HG03575 (cell line): ENCODE data around the gene CWC25.

Experiments used
- ATAC-seq: cut with Tn5 transposase; IDR thresholded peaks from one replicate; pipeline ENCODE4 v1.9.1; 2021; ENCODE audit not compliant: unreplicated experiment, insufficient number of reproducible peaks, low FRiP score; ENCODE audit errors: extremely low read depth

The CWC25 gene

GRCh38 chr17:38853292-38854219, 28.4 kb upstream of the CWC25 start, which contains the start of gene RPL23:
Gene RPL23 (minus strand): TSS chr17:38853721. CDS start chr17:38853710, 11 bp downstream.
- peak; percentile 75 for ATAC-seq

- no peak for ATAC-seq
These were observed 27.7 kb upstream of the CWC25 start for GRCh38 chr17:38852771-38853291.

GRCh38 chr17:38851434-38851833, 26.3 kb upstream of the CWC25 start:
- ATAC-seq: no peak

GRCh38 chr17:38850374-38850773, 25.3 kb upstream of the CWC25 start:
- no peak for ATAC-seq

GRCh38 chr17:38848939-38849605, 24.0 kb upstream of the CWC25 start:
- no peak for ATAC-seq

- ATAC-seq: no peak
These were observed 23.4 kb upstream of the CWC25 start for GRCh38 chr17:38848557-38848891.

GRCh38 chr17:38844261-38844757, 19.2 kb upstream of the CWC25 start:
- no peak for ATAC-seq

GRCh38 chr17:38825762-38826247, 684 bp upstream of the CWC25 start:
- no peak for ATAC-seq

GRCh38 chr17:38815576-38816193, 9.4 kb downstream of the CWC25 start:
- ATAC-seq: no peak

GRCh38 chr17:38809828-38810227, 15.3 kb downstream of the CWC25 start:
- ATAC-seq: no peak

GRCh38 chr17:38800237-38800760, 24.8 kb downstream of the CWC25 start:
- no peak for ATAC-seq

- no peak for ATAC-seq
These were observed 25.5 kb downstream of the CWC25 start, which contains the start of gene PIP4K2B for GRCh38 chr17:38799501-38800236. Gene PIP4K2B (minus strand): TSS chr17:38799556. CDS start chr17:38799424, 132 bp downstream.

- ATAC-seq: no peak
These were observed 26.3 kb downstream of the CWC25 start for GRCh38 chr17:38798614-38799500.

- ATAC-seq: no peak
These were observed 27.3 kb downstream of the CWC25 start for GRCh38 chr17:38797828-38798227.

GRCh38 chr17:38797158-38797490, 28.0 kb downstream of the CWC25 start:
- ATAC-seq: no peak

GRCh38 chr17:38796451-38797157, 28.5 kb downstream of the CWC25 start:
- ATAC-seq: no peak

GRCh38 chr17:38794221-38794620, 30.9 kb downstream of the CWC25 start:
- no peak for ATAC-seq
